Trophoblast cell (in vitro differentiated cells and primary cell): ENCODE data around the gene SPOP.

Experiments
- DNase-seq, 2 donors: peaks; one replicate each; pipeline ENCODE4 v3.0.0-alpha.2; 2016
- H2AFZ ChIP-seq: 2 replicates; pipeline ENCODE4 v1.6.1; 2013; ENCODE audit warnings: low read length, moderate library complexity, mild to moderate bottlenecking; ENCODE audit not compliant: insufficient read depth, poor library complexity
- H2AK5ac ChIP-seq: 2 replicates; pipeline ENCODE4 v1.6.1; 2013; ENCODE audit warnings: mild to moderate bottlenecking, low read length
- H2BK120ac ChIP-seq: 2 replicates; pipeline ENCODE4 v1.6.1; 2013; ENCODE audit warnings: low read length, mild to moderate bottlenecking, moderate library complexity; ENCODE audit not compliant: insufficient read depth, poor library complexity
- H2BK12ac ChIP-seq: 2 replicates; pipeline ENCODE4 v1.6.1; 2013; ENCODE audit warnings: mild to moderate bottlenecking, low read length, moderate library complexity
- H2BK5ac ChIP-seq: 2 replicates; pipeline ENCODE4 v1.6.1; 2013; ENCODE audit warnings: low read length, low read depth, moderate library complexity, mild to moderate bottlenecking; ENCODE audit not compliant: poor library complexity
- H3K14ac ChIP-seq: 2 replicates; pipeline ENCODE4 v1.6.1; 2013; ENCODE audit warnings: mild to moderate bottlenecking, low read length
- H3K18ac ChIP-seq: 2 replicates; pipeline ENCODE4 v1.6.1; 2013; ENCODE audit warnings: mild to moderate bottlenecking, low read length
- H3K23ac ChIP-seq: 2 replicates; pipeline ENCODE4 v1.6.1; 2013; ENCODE audit warnings: low read length
- H3K27ac ChIP-seq: 2 replicates; pipeline ENCODE4 v1.5.1; 2013; ENCODE audit warnings: low read depth, mild to moderate bottlenecking, inconsistent platforms, low read length, moderate library complexity
- H3K27me3 ChIP-seq: 2 replicates; pipeline ENCODE4 v1.6.1; 2013; ENCODE audit warnings: inconsistent platforms, mild to moderate bottlenecking, low read length, moderate library complexity; ENCODE audit not compliant: insufficient read depth
- H3K36me3 ChIP-seq, 2 experiments: 1 replicate in 1 of 2; 2 replicates in 1 of 2; pipeline ENCODE4 v1.6.1; 2013; ENCODE audit warnings: low read length in 2 of 2, mild to moderate bottlenecking in 2 of 2, moderate library complexity in 1 of 2; ENCODE audit not compliant: insufficient read depth in 2 of 2, control insufficient read depth in 1 of 2
- H3K4ac ChIP-seq: 2 replicates; pipeline ENCODE4 v1.6.1; 2013; ENCODE audit warnings: low read depth, mild to moderate bottlenecking, low read length, moderate library complexity
- H3K4me1 ChIP-seq, 2 experiments: 1 replicate in 1 of 2; 2 replicates in 1 of 2; pipeline ENCODE4 v1.6.1; 2013; ENCODE audit warnings: low read length in 2 of 2, mild to moderate bottlenecking in 2 of 2, moderate library complexity in 1 of 2; ENCODE audit not compliant: insufficient read depth in 2 of 2, control insufficient read depth in 1 of 2
- H3K4me2 ChIP-seq: 2 replicates; pipeline ENCODE4 v1.6.1; 2013; ENCODE audit warnings: inconsistent platforms, mild to moderate bottlenecking, low read length, moderate library complexity
- H3K4me3 ChIP-seq: 2 replicates; pipeline ENCODE4 v1.5.1; 2013; ENCODE audit warnings: mild to moderate bottlenecking, low read depth, low read length, inconsistent platforms
- H3K79me1 ChIP-seq: one replicate; pipeline ENCODE4 v1.6.1; 2013; ENCODE audit warnings: low read length
- H3K79me2 ChIP-seq: 2 replicates; pipeline ENCODE4 v1.6.1; 2013; ENCODE audit warnings: low read length, mild to moderate bottlenecking; ENCODE audit not compliant: control insufficient read depth, insufficient read depth, poor library complexity
- H3K9ac ChIP-seq: 2 replicates; pipeline ENCODE4 v1.6.1; 2013; ENCODE audit warnings: mild to moderate bottlenecking, low read length
- H3K9me3 ChIP-seq: 2 replicates; pipeline ENCODE4 v1.6.1; 2013; ENCODE audit warnings: low read depth, mild to moderate bottlenecking, control low read depth, inconsistent platforms, low read length; ENCODE audit not compliant: insufficient read depth
- H4K12ac ChIP-seq: 2 replicates; pipeline ENCODE4 v1.6.1; 2013; ENCODE audit warnings: low read depth, mild to moderate bottlenecking, low read length, moderate library complexity
- H4K8ac ChIP-seq: 2 replicates; pipeline ENCODE4 v1.6.1; 2013; ENCODE audit warnings: low read depth, mild to moderate bottlenecking, low read length, moderate library complexity
- H4K91ac ChIP-seq: one replicate; pipeline ENCODE4 v1.6.1; 2013; ENCODE audit warnings: low read depth, mild to moderate bottlenecking, low read length, moderate library complexity
- WGBS: extraction: QIAGEN DNeasy Blood & Tissue Kit; methylation state at CpG from one replicate; pipeline ENCODE4 v1.1.7; 2013; ENCODE audit warnings: missing lambda C conversion rate; ENCODE audit not compliant: insufficient read length, insufficient coverage; ENCODE audit errors: extremely low coverage; 5-methylcytosine and 5-hydroxymethylcytosine counted together

Gene SPOP

GRCh38 chr17:49690256-49690655, 12.4 kb upstream of the SPOP start:
- no peak overlapping the region for H4K8ac ChIP-seq
- H3K9me3 ChIP-seq = no peaks in the 10 kb centered on the region
- DNase-seq = no peak
- no CpG with 5 or more reads among the region's 2 CpGs for WGBS
- no peaks in the 10 kb centered on the region for H3K79me2 ChIP-seq
- H3K79me1 ChIP-seq = peaks cover 3% of the 10 kb centered on the region
- no peak overlapping the region for H3K9ac ChIP-seq
- no peak overlapping the region for H3K18ac ChIP-seq
- H2BK12ac ChIP-seq = no peak overlapping the region
- H3K36me3 ChIP-seq = no peaks in the 10 kb centered on the region
- H2AK5ac ChIP-seq = no peak overlapping the region
- no peak overlapping the region for H3K27ac ChIP-seq
- no peaks in the 10 kb centered on the region for H3K27me3 ChIP-seq
- H3K4me3 ChIP-seq = no peak overlapping the region
- H3K4me1 ChIP-seq = peaks cover 3% of the 10 kb centered on the region in 2 experiments
- H3K4ac ChIP-seq = no peak overlapping the region
- no peak overlapping the region for H4K12ac ChIP-seq
- H2BK120ac ChIP-seq = no peak overlapping the region
- no peak overlapping the region for H3K14ac ChIP-seq
- H3K4me2 ChIP-seq = no peak overlapping the region
- no peak overlapping the region for H4K91ac ChIP-seq
- no peak overlapping the region for H3K23ac ChIP-seq
- H2AFZ ChIP-seq = no peak overlapping the region
- H2BK5ac ChIP-seq = no peak overlapping the region

GRCh38 chr17:49688848-49689247, 11.0 kb upstream of the SPOP start:
- no CpG with 5 or more reads among the region's 4 CpGs for WGBS
- no peak overlapping the region for H3K9ac ChIP-seq

GRCh38 chr17:49687878-49688491, 10.1 kb upstream of the SPOP start:
- Histone ChIP-seq H2BK120ac (peak overlapping the region; percentile 20), H2AK5ac (no peak overlapping the region), H3K18ac (no peak overlapping the region), H2AFZ (peak overlapping the region; percentile 66), H4K12ac (no peak overlapping the region), H3K14ac (no peak overlapping the region), H3K23ac (no peak overlapping the region), H2BK5ac (no peak overlapping the region), H3K4ac (no peak overlapping the region), H3K9ac (no peak overlapping the region), H3K27me3 (no peaks in the 10 kb centered on the region), H2BK12ac (peak overlapping the region; percentile 30), H3K36me3 (no peaks in the 10 kb centered on the region), H4K91ac (no peak overlapping the region), H3K9me3 (no peaks in the 10 kb centered on the region), H3K4me3 (no peak overlapping the region), H3K79me2 (no peaks in the 10 kb centered on the region), H3K4me1 (peaks cover 3% of the 10 kb centered on the region in 2 experiments), H3K4me2 (no peak overlapping the region), H3K79me1 (peaks cover 3% of the 10 kb centered on the region), H4K8ac (peak overlapping the region; percentile 70), H3K27ac (no peak overlapping the region)
- peak; percentile 54 to 79 for DNase-seq
- WGBS = no CpG with 5 or more reads among the region's 10 CpGs

More at GRCh38 chr17:49688848-49689247, 11.0 kb upstream of the SPOP start:
- Histone ChIP-seq H2BK120ac (no peak overlapping the region), H2BK5ac (no peak overlapping the region), H3K79me2 (no peaks in the 10 kb centered on the region), H2AFZ (no peak overlapping the region), H3K4me2 (no peak overlapping the region), H3K18ac (no peak overlapping the region), H4K91ac (no peak overlapping the region), H3K27me3 (no peaks in the 10 kb centered on the region), H3K23ac (no peak overlapping the region), H2AK5ac (no peak overlapping the region), H3K14ac (no peak overlapping the region), H3K27ac (no peak overlapping the region), H3K4ac (no peak overlapping the region), H2BK12ac (no peak overlapping the region), H3K9me3 (no peaks in the 10 kb centered on the region), H3K36me3 (no peaks in the 10 kb centered on the region), H4K8ac (no peak overlapping the region), H3K4me1 (peaks cover 3% of the 10 kb centered on the region in 2 experiments), H3K4me3 (no peak overlapping the region), H3K79me1 (peaks cover 3% of the 10 kb centered on the region), H4K12ac (no peak overlapping the region)
- no peak for DNase-seq

- WGBS = no CpG with 5 or more reads among the region's 9 CpGs
- Histone ChIP-seq H3K36me3 (no peaks in the 10 kb centered on the region), H3K9me3 (no peaks in the 10 kb centered on the region), H3K14ac (no peak overlapping the region), H3K4me1 (no peaks in the 10 kb centered on the region), H3K23ac (no peak overlapping the region), H2AK5ac (no peak overlapping the region), H4K8ac (no peak overlapping the region), H3K4me3 (no peak overlapping the region), H3K4me2 (no peak overlapping the region), H2BK120ac (no peak overlapping the region), H3K79me1 (peaks cover 6% of the 10 kb centered on the region), H3K4ac (no peak overlapping the region), H2BK12ac (no peak overlapping the region), H3K79me2 (no peaks in the 10 kb centered on the region), H2BK5ac (no peak overlapping the region), H4K91ac (no peak overlapping the region), H3K9ac (no peak overlapping the region), H4K12ac (no peak overlapping the region), H2AFZ (no peak overlapping the region), H3K27me3 (no peaks in the 10 kb centered on the region), H3K18ac (no peak overlapping the region), H3K27ac (no peak overlapping the region)
- DNase-seq = no peak
Observed at GRCh38 chr17:49681106-49681979, 3.4 kb upstream of the SPOP start.
